Neural cell (in vitro differentiated cells): ENCODE results near the gene BNC2. TPM values are rescaled to one million over a fixed set of nuclear protein-coding genes. Genes with fewer than 3 reads are reported as not detected.

Experiments
- H2AFZ ChIP-seq: fragments of 200-600, 300-800 bp; sonication (generic), shearing (Covaris generic); 2 replicates; pipeline ENCODE4 v1.6.0; 2014; ENCODE audit warnings: low read depth, mild to moderate bottlenecking, antibody characterized with exemption, low read length, moderate library complexity
- H3F3A ChIP-seq: fragments of 200-600 bp; shearing (Covaris generic); 2 replicates; pipeline ENCODE4 v1.6.1; 2016; ENCODE audit warnings: mild to moderate bottlenecking, moderate library complexity, mixed read lengths, antibody characterized with exemption, low read length; ENCODE audit not compliant: insufficient read depth, poor library complexity, severe bottlenecking
- H3K27ac ChIP-seq: fragments of 200-600, 300-800 bp; sonication (generic), shearing (Covaris generic); 2 replicates; pipeline ENCODE4 v1.5.1; 2014; ENCODE audit warnings: mild to moderate bottlenecking, low read length, moderate library complexity
- H3K27me3 ChIP-seq: fragments of 300-800, 200-600 bp; sonication (generic), shearing (Covaris generic); 2 replicates; pipeline ENCODE4 v1.6.0; 2014; ENCODE audit warnings: mild to moderate bottlenecking, low read depth, low read length, moderate library complexity; ENCODE audit not compliant: insufficient read depth
- H3K36me3 ChIP-seq: fragments of 300-800, 200-600 bp; sonication (generic), shearing (Covaris generic); 2 replicates; pipeline ENCODE4 v1.5.1; 2014; ENCODE audit warnings: mild to moderate bottlenecking, antibody characterized with exemption, low read length, moderate library complexity; ENCODE audit not compliant: insufficient read depth
- H3K4me2 ChIP-seq: fragments of 300-800, 200-600 bp; sonication (generic), shearing (Covaris generic); 2 replicates; pipeline ENCODE4 v1.6.0; 2014; ENCODE audit warnings: mild to moderate bottlenecking, low read length
- H3K4me3 ChIP-seq: fragments of 300-800, 200-600 bp; sonication (generic), shearing (Covaris generic); 2 replicates; pipeline ENCODE4 v1.5.1; 2014; ENCODE audit warnings: mild to moderate bottlenecking, low read length, moderate library complexity
- H3K79me2 ChIP-seq: fragments of 200-600 bp; shearing (Covaris generic); replicated peaks from 2 replicates; pipeline ENCODE4 v1.6.0; 2014; ENCODE audit warnings: mild to moderate bottlenecking, low read length, moderate library complexity; ENCODE audit not compliant: insufficient read depth
- H3K9ac ChIP-seq: fragments of 300-800, 200-600 bp; sonication (generic), shearing (Covaris generic); 2 replicates; pipeline ENCODE4 v1.6.1; 2016; ENCODE audit warnings: mild to moderate bottlenecking, low read length, mixed read lengths
- H3K9me2 ChIP-seq: fragments of 200-600 bp; shearing (Covaris generic); 2 replicates; pipeline ENCODE4 v1.6.1; 2016; ENCODE audit warnings: mild to moderate bottlenecking, low read length, mixed read lengths; ENCODE audit not compliant: insufficient read depth
- H3K9me3 ChIP-seq: fragments of 200-600, 300-800 bp; sonication (generic), shearing (Covaris generic); 2 replicates; pipeline ENCODE4 v1.6.1; 2016; ENCODE audit warnings: mild to moderate bottlenecking, mixed run types, low read length, moderate library complexity, mixed read lengths
- H4K20me1 ChIP-seq: fragments of 200-600 bp; shearing (Covaris generic); 2 replicates; pipeline ENCODE4 v1.6.1; 2016; ENCODE audit warnings: mild to moderate bottlenecking, mixed run types; ENCODE audit not compliant: insufficient read depth
- CTCF ChIP-seq: fragments of 450-650 bp; IDR thresholded peaks from 2 replicates; pipeline ENCODE4 v1.5.1; 2014; ENCODE audit warnings: antibody characterized with exemption, mild to moderate bottlenecking, moderate library complexity; ENCODE audit not compliant: poor library complexity, severe bottlenecking
- EP300 ChIP-seq: fragments of 450-650 bp; conservative IDR thresholded peaks from 2 replicates; pipeline ENCODE4 v1.6.1; 2014; ENCODE audit warnings: antibody characterized with exemption, mild to moderate bottlenecking, moderate library complexity; ENCODE audit not compliant: poor library complexity, severe bottlenecking
- EZH2 ChIP-seq: fragments of 200-600, 300-800 bp; shearing (Covaris generic), sonication (generic); IDR thresholded peaks from 2 replicates; pipeline ENCODE4 v1.6.1; 2014; ENCODE audit warnings: antibody characterized with exemption, low read length, borderline replicate concordance, mild to moderate bottlenecking; ENCODE audit not compliant: insufficient read depth, poor library complexity, severe bottlenecking
- MXI1 ChIP-seq: fragments of 450-650 bp; conservative IDR thresholded peaks from 2 replicates; pipeline ENCODE4 v1.6.1; 2014; ENCODE audit warnings: antibody characterized with exemption, mild to moderate bottlenecking; ENCODE audit not compliant: poor library complexity, severe bottlenecking
- POLR2AphosphoS5 ChIP-seq: IDR thresholded peaks from 2 replicates; pipeline ENCODE4 v1.6.1; 2012
- RAD21 ChIP-seq: fragments of 450-650 bp; conservative IDR thresholded peaks from 2 replicates; pipeline ENCODE4 v1.6.1; 2014; ENCODE audit warnings: antibody characterized with exemption, mild to moderate bottlenecking, moderate library complexity
- REST ChIP-seq: IDR thresholded peaks from 2 replicates; pipeline ENCODE4 v1.6.1; 2012; ENCODE audit warnings: borderline replicate concordance
- SMC3 ChIP-seq: fragments of 450-650 bp; conservative IDR thresholded peaks from 2 replicates; pipeline ENCODE4 v1.6.1; 2014; ENCODE audit warnings: antibody characterized with exemption, mild to moderate bottlenecking, moderate library complexity; ENCODE audit not compliant: poor library complexity
- TAF1 ChIP-seq: IDR thresholded peaks from 2 replicates; pipeline ENCODE4 v1.6.1; 2012; ENCODE audit warnings: low read depth
- polyA plus RNA-seq: library from polyadenylated mRNA; depleted of rRNA; stranded (reverse); fragments of >200 nt; gene quantifications from 2 replicates; pipeline ENCODE4 v1.2.3, GENCODE V29; 2014

The BNC2 gene
- polyA plus RNA-seq, 1 donor from 2014 or later = 1.3 TPM

- Histone ChIP-seq H3K9me2 (no peaks in the 10 kb centered on the region), H3K27ac (no peak overlapping the region), H4K20me1 (no peaks in the 10 kb centered on the region), H3K9me3 (no peaks in the 10 kb centered on the region), H3K27me3 (no peaks in the 10 kb centered on the region), H3F3A (no peaks in the 10 kb centered on the region), H3K9ac (no peak overlapping the region), H3K4me3 (no peak overlapping the region), H3K4me2 (no peak overlapping the region), H2AFZ (no peak overlapping the region), H3K79me2 (no peaks in the 10 kb centered on the region), H3K36me3 (no peaks in the 10 kb centered on the region)
- TF ChIP-seq POLR2AphosphoS5 (no peak), EZH2 (no peak), TAF1 (no peak), CTCF (no peak)
Measured at GRCh38 chr9:16622541-16622940, 247.9 kb downstream of the BNC2 start.

- no peaks in the 10 kb centered on the region for H3K79me2 ChIP-seq
- no peak for TF ChIP-seq CTCF
- no peak for TF ChIP-seq POLR2AphosphoS5
- no peak for TF ChIP-seq RAD21
- no peak for TF ChIP-seq EZH2
- no peak for TF ChIP-seq REST
- no peak for TF ChIP-seq SMC3
- no peak for TF ChIP-seq MXI1
- no peak for TF ChIP-seq TAF1
- TF ChIP-seq EP300 = no peak
- H3K9me2 ChIP-seq = no peaks in the 10 kb centered on the region
- H3K27ac ChIP-seq = no peak overlapping the region
- H3K9ac ChIP-seq = no peak overlapping the region
- no peak overlapping the region for H3K4me3 ChIP-seq
- no peaks in the 10 kb centered on the region for H3F3A ChIP-seq
- no peak overlapping the region for H3K4me2 ChIP-seq
- H3K27me3 ChIP-seq = no peaks in the 10 kb centered on the region
- H3K9me3 ChIP-seq = no peaks in the 10 kb centered on the region
- H4K20me1 ChIP-seq = no peaks in the 10 kb centered on the region
- no peak overlapping the region for H2AFZ ChIP-seq
- H3K36me3 ChIP-seq = no peaks in the 10 kb centered on the region
Measured at GRCh38 chr9:16619914-16620520, 250.5 kb downstream of the BNC2 start.
